Activated CD4-positive, alpha-beta memory T cell treated with anti-CD3 and anti-CD28 coated beads, Interleukin-2, amount 10 ng/mL, durations not matched to agents 7 days and 5 days (primary cell): ENCODE data around the gene KANSL3. TPM values are rescaled to one million over a fixed set of nuclear protein-coding genes. Genes with fewer than 3 reads are reported as not detected.
"Not testable (repeated sequence)": the region's sequence is repeated elsewhere in the genome, so short reads cannot be mapped to it uniquely, and the experiment has no call there.

Source experiments
- CTCF ChIA-PET: fragments of 350-600 bp; sonication (Branson Sonifier 250); formaldehyde crosslinking; loops from one replicate; lab custom pipeline; 2021; ENCODE audit warnings: antibody characterized with exemption, inconsistent platforms; lab: Charles Lee
- POLR2A ChIA-PET: fragments of 350-600 bp; sonication (Branson Sonifier 250); formaldehyde crosslinking; loops from one replicate; lab custom pipeline; 2021; ENCODE audit warnings: antibody characterized with exemption; lab: Charles Lee
- DNase-seq: peaks from one replicate; pipeline ENCODE4 v3.0.0-alpha.2; 2020
- H3K27ac Mint-ChIP-seq: one replicate; pipeline ENCODE4 v1.8.0; 2021; ENCODE audit warnings: mild to moderate bottlenecking, mixed read lengths
- H3K27me3 Mint-ChIP-seq: one replicate; pipeline ENCODE4 v1.8.0; 2021; ENCODE audit warnings: mixed read lengths
- H3K36me3 Mint-ChIP-seq: one replicate; pipeline ENCODE4 v1.8.0; 2021; ENCODE audit warnings: low read depth, mixed read lengths
- H3K4me1 Mint-ChIP-seq: one replicate; pipeline ENCODE4 v1.8.0; 2021; ENCODE audit warnings: mixed read lengths
- H3K4me3 Mint-ChIP-seq: one replicate; pipeline ENCODE4 v1.8.0; 2021; ENCODE audit warnings: mild to moderate bottlenecking, mixed read lengths
- H3K9me3 Mint-ChIP-seq: one replicate; pipeline ENCODE4 v1.8.0; 2021; ENCODE audit warnings: mixed read lengths
- total RNA-seq, 2 experiments: library from RNA; stranded (reverse); gene quantifications; one replicate each; pipeline ENCODE4 v1.2.3, GENCODE V29; 2021

Gene KANSL3
- total RNA-seq, 2 experiments from 2014 or later, result 58.2 to 60.9 TPM

DNA sequence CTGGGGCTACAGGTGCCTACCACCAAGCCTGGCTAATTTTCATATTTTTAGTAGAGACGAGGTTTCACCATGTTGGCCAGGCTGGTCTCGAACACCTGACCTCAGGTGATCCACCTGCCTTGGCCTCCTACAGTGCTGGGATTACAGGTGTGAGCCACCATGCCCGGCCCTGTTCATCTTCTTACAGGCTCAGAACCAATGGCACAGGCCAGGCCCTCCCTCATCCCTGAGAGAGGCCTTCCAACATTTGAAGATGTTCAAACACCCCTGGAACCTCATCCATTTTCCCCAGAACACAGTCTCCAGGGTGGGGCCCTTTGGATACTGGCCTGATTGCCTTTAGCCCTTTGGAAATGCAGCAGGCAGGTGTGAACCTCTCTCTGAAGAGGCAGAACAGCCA, 27.6 kb upstream of the KANSL3 start:
- H3K4me3 Mint-ChIP-seq, H3K4me1 Mint-ChIP-seq, H3K27me3 Mint-ChIP-seq, H3K27ac Mint-ChIP-seq, POLR2A ChIA-PET, H3K36me3 Mint-ChIP-seq, DNase-seq, H3K9me3 Mint-ChIP-seq: not testable (repeated sequence)
- CTCF ChIA-PET, result interaction anchor here (0.6 kb wide), 1 partner anchor 99 kb away, joined by 3 read pairs; no protein-coding TSS in a partner anchor

DNA sequence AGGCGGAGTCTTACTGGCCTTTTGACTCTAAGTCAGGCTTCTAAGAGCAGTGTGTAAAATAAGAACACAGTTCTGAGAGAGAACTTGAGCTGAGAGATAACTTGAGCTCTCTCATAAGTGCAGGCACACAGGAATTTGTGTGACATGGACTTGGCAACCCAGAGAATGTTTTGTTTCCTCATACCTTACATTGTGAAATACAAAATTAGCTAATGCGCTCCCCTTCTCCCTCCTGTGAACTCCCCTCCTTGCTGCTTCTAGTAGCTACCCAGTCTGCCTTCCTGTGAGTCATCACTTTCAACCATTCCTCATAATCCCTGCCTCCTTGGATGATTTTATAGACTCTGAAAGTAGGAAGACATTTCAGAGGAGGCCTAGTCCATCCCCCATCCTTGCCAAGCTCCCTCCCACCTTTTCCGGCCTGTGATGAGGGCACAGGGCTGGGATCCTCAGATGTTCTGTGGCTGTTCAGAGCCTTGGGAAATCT, 27.0 kb upstream of the KANSL3 start:
- POLR2A ChIA-PET, result no interaction called here
- Mint-ChIP-seq H3K9me3 (no peaks in the 10 kb centered on the region), H3K4me3 (no peak overlapping the region), H3K27ac (no peak overlapping the region), H3K4me1 (no peaks in the 10 kb centered on the region), H3K27me3 (peaks cover 6% of the 10 kb centered on the region), H3K36me3 (no peaks in the 10 kb centered on the region)
- no peak for DNase-seq
- CTCF ChIA-PET, result no interaction called here

DNA sequence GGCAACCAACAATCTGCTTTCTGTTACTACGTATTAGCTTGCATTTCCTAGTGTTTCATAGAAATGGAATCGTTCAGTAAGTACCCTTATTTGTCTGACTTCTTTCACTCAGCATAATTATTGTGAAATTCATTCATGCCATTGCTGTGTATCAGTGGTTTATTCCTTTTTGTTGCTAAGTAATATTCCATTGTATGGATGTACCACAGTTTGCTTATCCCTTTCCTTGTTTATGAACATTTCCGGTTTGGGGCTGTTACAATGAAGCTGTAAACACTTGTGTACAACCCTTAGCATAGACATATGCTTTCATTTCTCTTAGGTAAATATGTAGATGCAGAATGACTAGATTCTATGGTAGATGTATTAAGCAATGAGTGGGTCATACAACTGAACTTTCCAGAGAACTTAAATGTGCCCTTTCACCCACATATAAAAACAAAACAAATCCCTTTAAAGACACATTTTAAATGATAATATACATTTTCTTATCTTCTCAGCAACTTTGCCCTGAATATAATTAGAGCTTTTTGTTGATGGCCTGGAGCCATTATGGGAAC, 26.3 kb upstream of the KANSL3 start:
- no peaks in the 10 kb centered on the region for H3K9me3 Mint-ChIP-seq
- DNase-seq, result no peak
- peaks cover 6% of the 10 kb centered on the region for H3K27me3 Mint-ChIP-seq
- H3K27ac Mint-ChIP-seq, result no peak overlapping the region
- H3K36me3 Mint-ChIP-seq, result no peaks in the 10 kb centered on the region
- H3K4me1 Mint-ChIP-seq, result no peaks in the 10 kb centered on the region
- ChIA-PET POLR2A (no interaction called here), CTCF (no interaction called here)
- H3K4me3 Mint-ChIP-seq, result no peak overlapping the region

DNA sequence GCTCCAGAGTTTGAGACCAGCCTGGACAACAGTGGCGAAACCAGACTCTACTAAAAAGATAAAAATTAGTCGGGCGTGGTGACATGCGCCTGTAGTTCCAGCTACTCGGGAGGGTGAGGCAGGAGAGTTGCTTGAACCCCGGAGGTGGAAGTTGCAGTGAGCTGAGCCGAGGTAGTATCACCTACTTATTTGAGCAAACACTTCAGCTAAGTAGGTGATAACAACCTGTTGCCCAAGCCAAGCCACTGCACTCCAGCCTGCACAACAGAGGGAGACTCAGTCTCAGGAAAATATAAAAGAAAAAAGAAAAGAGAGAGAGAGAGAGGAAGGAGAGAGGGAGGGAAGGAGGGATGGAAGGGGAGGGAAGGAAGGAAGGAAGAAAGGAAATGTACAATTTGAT, 25.7 kb upstream of the KANSL3 start:
- ChIA-PET POLR2A (no interaction called here), CTCF (no interaction called here)
- no peaks in the 10 kb centered on the region for H3K36me3 Mint-ChIP-seq
- H3K27me3 Mint-ChIP-seq, result peaks cover 6% of the 10 kb centered on the region
- H3K4me3 Mint-ChIP-seq, result no peak overlapping the region
- no peak for DNase-seq
- H3K9me3 Mint-ChIP-seq, result no peaks in the 10 kb centered on the region
- no peak overlapping the region for H3K27ac Mint-ChIP-seq
- no peaks in the 10 kb centered on the region for H3K4me1 Mint-ChIP-seq

DNA sequence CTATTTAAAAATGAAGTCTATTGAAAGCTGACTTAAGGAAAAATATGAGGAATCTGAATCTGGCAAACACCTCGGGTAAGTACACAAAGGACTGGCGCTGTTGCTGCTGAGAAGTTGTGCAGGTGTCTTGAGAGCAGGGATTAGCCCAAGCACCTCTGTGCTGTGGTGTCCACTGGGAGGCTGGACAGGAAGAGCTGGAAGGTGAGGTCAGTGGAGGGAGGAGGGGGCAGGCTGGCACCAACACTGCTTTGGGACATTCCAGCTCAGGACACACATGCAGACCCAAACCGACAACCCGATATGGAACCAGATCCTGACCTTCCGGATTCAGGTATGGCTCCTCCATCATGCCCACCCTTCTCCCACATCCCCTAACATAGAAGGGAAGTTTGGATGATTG, 25.1 kb upstream of the KANSL3 start:
- POLR2A ChIA-PET, result no interaction called here
- Mint-ChIP-seq H3K4me1 (no peaks in the 10 kb centered on the region), H3K27me3 (peaks cover 8% of the 10 kb centered on the region), H3K36me3 (no peaks in the 10 kb centered on the region), H3K9me3 (no peaks in the 10 kb centered on the region), H3K27ac (no peak overlapping the region), H3K4me3 (no peak overlapping the region)
- CTCF ChIA-PET, result no interaction called here
- DNase-seq, result no peak

DNA sequence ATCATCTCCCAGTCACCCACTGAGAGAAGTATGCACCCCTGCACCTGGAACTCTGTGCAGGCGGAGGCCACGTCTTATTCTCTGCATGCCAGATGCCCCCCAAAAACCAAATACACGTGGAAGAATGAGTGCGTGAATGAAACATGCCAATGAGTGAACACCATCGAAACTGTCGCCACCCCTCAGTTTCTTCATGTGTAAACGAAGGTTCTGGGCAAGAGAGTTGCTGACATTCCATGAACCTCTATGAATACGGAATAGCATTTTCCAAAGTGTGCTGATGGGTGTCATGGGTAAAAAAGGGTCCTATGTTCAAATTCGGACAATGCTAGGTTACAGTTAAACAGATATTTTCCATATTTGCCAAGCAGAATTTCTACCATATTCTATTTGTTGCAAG, 24.2 kb upstream of the KANSL3 start:
- CTCF ChIA-PET, result no interaction called here

DNA sequence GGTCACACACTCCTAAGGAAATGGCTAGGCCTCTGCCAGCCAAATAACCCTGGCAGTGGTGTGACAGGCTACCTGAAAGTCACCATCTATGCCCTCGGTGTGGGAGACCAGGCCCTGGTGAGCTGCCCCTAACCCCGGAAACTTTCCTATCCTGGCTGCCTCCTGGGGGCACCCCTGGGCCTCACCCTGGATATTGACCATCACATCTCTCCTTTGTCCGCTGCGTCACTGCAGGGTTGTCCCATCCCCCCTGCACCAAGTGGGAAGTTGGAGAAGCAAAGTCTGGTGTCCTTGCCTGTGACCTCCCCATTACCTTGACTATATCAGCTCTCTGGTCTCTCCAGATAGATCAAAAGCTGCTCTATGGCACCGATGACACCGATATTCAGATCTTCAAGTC, 23.2 kb upstream of the KANSL3 start:
- ChIA-PET CTCF (interaction anchor here (0.5 kb wide), 1 partner anchor 60 kb away, joined by 4 read pairs; no protein-coding TSS in a partner anchor), POLR2A (no interaction called here)
- no peak overlapping the region for H3K4me3 Mint-ChIP-seq

More for the DNA sequence above, 24.2 kb upstream of the KANSL3 start:
- H3K36me3 Mint-ChIP-seq, result no peaks in the 10 kb centered on the region
- no peaks in the 10 kb centered on the region for H3K4me1 Mint-ChIP-seq
- peaks cover 8% of the 10 kb centered on the region for H3K27me3 Mint-ChIP-seq
- no peak overlapping the region for H3K27ac Mint-ChIP-seq
- no peak for DNase-seq
- POLR2A ChIA-PET, result no interaction called here
- no peaks in the 10 kb centered on the region for H3K9me3 Mint-ChIP-seq
- no peak overlapping the region for H3K4me3 Mint-ChIP-seq

DNA sequence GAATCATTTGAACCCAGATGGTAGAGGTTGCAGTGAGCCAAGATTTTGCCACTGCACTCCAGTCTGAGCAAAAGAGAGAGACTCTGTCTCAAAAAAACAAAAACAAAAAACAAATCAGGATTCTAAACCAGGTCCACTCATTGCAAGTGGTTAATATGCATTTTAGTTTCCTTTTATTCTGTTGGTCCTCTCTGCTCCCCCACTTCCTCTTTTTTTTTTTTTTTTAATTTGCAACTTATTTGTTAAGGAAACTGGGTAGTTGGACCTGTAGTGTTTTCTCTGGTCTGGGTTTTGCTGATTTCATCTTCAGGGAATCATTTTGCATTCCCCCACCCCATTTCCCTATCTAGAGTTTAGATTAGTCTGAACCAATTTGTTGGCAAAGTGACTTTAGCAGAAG, 18.4 kb upstream of the KANSL3 start:
- H3K27ac Mint-ChIP-seq, result no peak overlapping the region
- peaks cover 8% of the 10 kb centered on the region for H3K27me3 Mint-ChIP-seq
- H3K4me1 Mint-ChIP-seq, result no peaks in the 10 kb centered on the region
- POLR2A ChIA-PET, result no interaction called here
- no peak overlapping the region for H3K4me3 Mint-ChIP-seq
- no peak for DNase-seq
- H3K36me3 Mint-ChIP-seq, result no peaks in the 10 kb centered on the region
- CTCF ChIA-PET, result no interaction called here
- no peaks in the 10 kb centered on the region for H3K9me3 Mint-ChIP-seq

More for the DNA sequence above, 23.2 kb upstream of the KANSL3 start:
- no peaks in the 10 kb centered on the region for H3K9me3 Mint-ChIP-seq
- peaks cover 8% of the 10 kb centered on the region for H3K27me3 Mint-ChIP-seq
- H3K4me1 Mint-ChIP-seq, result no peaks in the 10 kb centered on the region
- H3K27ac Mint-ChIP-seq, result no peak overlapping the region
- DNase-seq, result no peak
- no peaks in the 10 kb centered on the region for H3K36me3 Mint-ChIP-seq

DNA sequence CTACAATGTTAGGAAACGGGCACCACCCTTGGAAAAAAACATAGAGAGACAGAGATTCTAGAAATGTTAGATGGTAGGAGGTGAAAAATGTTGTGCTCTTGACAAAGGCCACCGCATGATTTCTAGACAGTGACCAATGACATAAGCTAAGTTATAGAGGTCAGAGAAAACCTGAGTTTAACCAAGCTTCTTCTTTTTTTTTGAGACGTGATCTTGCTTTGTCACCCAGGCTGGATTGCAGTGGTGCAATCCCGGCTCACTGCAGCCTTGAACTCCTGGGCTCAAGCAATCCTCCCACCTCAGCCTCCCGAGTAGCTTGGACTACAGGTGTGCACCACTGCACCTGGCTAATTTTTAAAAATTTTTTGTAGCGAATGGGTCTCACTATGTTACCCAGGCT, 17.4 kb upstream of the KANSL3 start:
- ChIA-PET POLR2A (no interaction called here), CTCF (no interaction called here)
- DNase-seq, result no peak
- Mint-ChIP-seq H3K4me1 (no peaks in the 10 kb centered on the region), H3K36me3 (no peaks in the 10 kb centered on the region), H3K4me3 (no peak overlapping the region), H3K9me3 (no peaks in the 10 kb centered on the region), H3K27ac (no peak overlapping the region), H3K27me3 (peaks cover 8% of the 10 kb centered on the region)

DNA sequence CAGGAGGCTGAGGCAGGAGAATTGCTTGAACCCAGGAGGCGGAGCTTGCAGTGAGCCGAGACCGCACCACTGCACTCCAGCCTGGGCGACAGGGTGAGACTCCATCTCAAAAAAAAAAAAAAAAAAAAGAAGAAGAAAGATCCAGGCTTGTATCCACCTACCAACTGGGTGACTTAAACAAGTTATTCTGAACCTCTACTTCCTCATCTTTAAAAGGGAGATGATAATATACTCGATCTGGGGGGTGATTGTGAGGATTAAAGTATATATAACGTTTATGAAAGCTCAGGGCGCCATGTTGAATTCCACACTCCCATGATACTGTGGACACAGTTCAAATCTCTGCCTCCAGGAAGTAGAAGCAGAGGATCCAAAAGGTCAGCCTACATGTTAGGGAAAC, 16.7 kb upstream of the KANSL3 start:
- H3K27me3 Mint-ChIP-seq, H3K27ac Mint-ChIP-seq: not testable (repeated sequence)

DNA sequence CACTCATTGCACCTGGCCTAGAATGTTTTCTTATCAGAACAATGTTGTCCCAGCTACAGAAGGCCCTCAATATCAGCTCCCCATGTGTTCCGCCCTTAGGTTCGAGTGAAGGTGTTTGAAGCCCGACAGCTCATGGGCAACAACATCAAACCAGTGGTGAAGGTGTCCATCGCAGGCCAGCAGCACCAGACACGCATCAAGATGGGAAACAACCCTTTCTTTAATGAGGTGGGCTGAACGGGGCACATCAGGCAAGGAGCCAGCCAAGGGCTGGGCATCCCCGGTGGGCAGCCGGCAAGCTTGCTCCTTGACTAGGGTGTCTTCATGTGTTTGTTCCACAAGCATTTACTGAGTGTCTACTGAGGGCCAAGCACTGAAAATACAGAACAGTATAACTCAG, 13.7 kb upstream of the KANSL3 start:
- H3K4me1 Mint-ChIP-seq, result no peaks in the 10 kb centered on the region
- no peaks in the 10 kb centered on the region for H3K9me3 Mint-ChIP-seq
- no peaks in the 10 kb centered on the region for H3K36me3 Mint-ChIP-seq
- H3K27ac Mint-ChIP-seq, result no peak overlapping the region
- CTCF ChIA-PET, result interaction anchor here (1.5 kb wide), 1 partner anchor 9 kb away, joined by 4 read pairs; no protein-coding TSS in a partner anchor
- no peak overlapping the region for H3K4me3 Mint-ChIP-seq
- POLR2A ChIA-PET, result no interaction called here
- peaks cover 5% of the 10 kb centered on the region for H3K27me3 Mint-ChIP-seq
- no peak for DNase-seq

More for the DNA sequence above, 16.7 kb upstream of the KANSL3 start:
- POLR2A ChIA-PET, H3K4me1 Mint-ChIP-seq, H3K4me3 Mint-ChIP-seq, DNase-seq, H3K9me3 Mint-ChIP-seq, H3K36me3 Mint-ChIP-seq, CTCF ChIA-PET: not testable (repeated sequence)

DNA sequence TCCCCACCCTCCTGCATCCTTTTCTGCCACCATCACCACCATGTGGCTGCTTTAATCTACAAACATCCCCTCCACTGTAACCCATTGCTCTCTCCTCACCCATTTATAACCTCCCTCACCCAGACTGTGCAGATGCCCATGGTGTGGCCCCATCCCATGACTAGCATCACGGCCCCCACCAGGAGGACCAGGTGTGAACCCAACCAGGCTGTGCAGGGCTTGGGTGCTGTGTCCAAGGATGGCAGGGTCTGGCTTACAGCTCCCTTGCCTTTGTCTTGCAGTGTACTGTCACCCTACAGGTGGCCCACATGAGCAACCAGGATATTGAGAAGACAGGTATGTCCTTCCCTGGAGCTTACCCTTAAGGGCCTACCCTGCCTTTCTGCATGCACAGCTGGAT, 11.2 kb upstream of the KANSL3 start:
- H3K4me3 Mint-ChIP-seq, result no peak overlapping the region
- no peaks in the 10 kb centered on the region for H3K9me3 Mint-ChIP-seq
- ChIA-PET POLR2A (no interaction called here), CTCF (interaction anchor here (0.6 kb wide), 1 partner anchor 25 kb away, joined by 3 read pairs; no protein-coding TSS in a partner anchor)
- no peak overlapping the region for H3K27ac Mint-ChIP-seq
- no peaks in the 10 kb centered on the region for H3K36me3 Mint-ChIP-seq
- no peak for DNase-seq
- no peaks in the 10 kb centered on the region for H3K4me1 Mint-ChIP-seq
- H3K27me3 Mint-ChIP-seq, result peaks cover 2% of the 10 kb centered on the region

DNA sequence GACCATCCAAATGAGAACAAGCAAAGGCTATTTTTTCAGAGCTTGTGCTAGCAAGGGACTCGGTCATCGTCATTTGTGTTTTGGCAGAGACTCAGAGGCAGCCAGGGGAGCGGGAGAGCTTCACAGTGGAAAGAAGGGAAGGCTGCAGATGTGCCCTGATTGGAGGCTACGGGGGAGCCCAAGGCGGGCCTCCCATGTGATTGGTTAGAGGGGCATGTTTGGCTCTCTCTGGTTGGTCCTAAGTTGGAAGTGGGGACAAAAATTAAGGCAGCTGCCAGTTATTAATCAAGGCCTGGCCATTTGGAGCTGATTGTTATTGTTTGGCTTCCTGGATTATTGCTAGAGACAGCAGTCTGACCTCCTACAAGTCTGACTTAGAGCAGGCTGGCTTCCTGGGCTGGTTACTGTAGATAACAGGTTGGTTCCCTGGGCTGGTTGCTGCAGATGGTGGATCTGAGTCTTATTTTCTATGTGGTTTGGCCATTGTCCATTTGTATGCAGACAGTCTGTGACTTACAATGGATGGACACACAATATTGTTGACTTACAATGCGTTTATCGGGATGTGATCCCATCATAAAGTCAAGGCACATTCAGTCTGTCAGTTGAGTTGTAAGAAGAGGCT, 10.3 kb upstream of the KANSL3 start:
- DNase-seq, result no peak
- Mint-ChIP-seq H3K27me3 (no peaks in the 10 kb centered on the region), H3K27ac (no peak overlapping the region), H3K36me3 (no peaks in the 10 kb centered on the region), H3K4me3 (no peak overlapping the region), H3K4me1 (no peaks in the 10 kb centered on the region), H3K9me3 (no peaks in the 10 kb centered on the region)
- ChIA-PET CTCF (no interaction called here), POLR2A (no interaction called here)

DNA sequence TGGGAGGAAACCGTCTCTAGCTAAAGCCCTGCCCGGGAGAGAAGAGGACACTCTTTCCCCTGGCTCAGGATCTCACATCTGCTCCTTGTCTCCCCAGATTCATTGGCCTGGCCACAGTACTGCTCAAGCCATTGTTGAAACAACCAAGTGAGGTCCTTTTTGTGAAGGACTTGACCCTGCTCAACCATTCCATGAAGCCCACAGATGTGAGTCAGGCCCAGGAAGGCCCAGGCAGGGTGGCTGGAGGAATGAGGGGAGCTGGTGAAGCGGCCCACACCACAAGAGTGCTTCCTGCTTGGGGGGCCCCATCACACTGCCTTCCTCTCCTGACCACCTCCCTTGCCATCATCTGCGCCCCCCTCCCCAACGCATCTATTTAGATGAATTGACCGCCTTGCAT, 9.6 kb upstream of the KANSL3 start:
- Mint-ChIP-seq H3K27me3 (no peaks in the 10 kb centered on the region), H3K36me3 (no peaks in the 10 kb centered on the region), H3K27ac (no peak overlapping the region), H3K4me3 (no peak overlapping the region), H3K4me1 (no peaks in the 10 kb centered on the region), H3K9me3 (no peaks in the 10 kb centered on the region)
- ChIA-PET CTCF (no interaction called here), POLR2A (no interaction called here)
- DNase-seq, result no peak
